ENCODE data around the gene SUFU. TPM values are rescaled to one million over a fixed set of nuclear protein-coding genes. Genes with fewer than 3 reads are reported as not detected.

SUFU gene
- total and polyA plus RNA-seq, 2 experiments from 2014 or later: 2.8 to 5.6 TPM

GRCh38 chr10:102517553-102517952 is 13.8 kb downstream of the SUFU start:
- H3K9me3 Mint-ChIP-seq: no peaks in the 10 kb centered on the region
- Histone ChIP-seq H3F3A (replicated peaks; ENCODE audit: low read depth) (no peaks in the 10 kb centered on the region), H3K79me2 (replicated peaks; ENCODE audit: insufficient read depth) (no peaks in the 10 kb centered on the region), H4K20me1 (replicated peaks; ENCODE audit: insufficient read depth) (no peaks in the 10 kb centered on the region; the same call in none of the 2 replicates), H2AFZ (no peak overlapping the region), H3K4me1 (ENCODE audit: insufficient read depth) (no peaks in the 10 kb centered on the region), H3K4me3 (no peak overlapping the region), H3K27me3 (ENCODE audit: insufficient read depth) (no peaks in the 10 kb centered on the region), H3K4me2 (no peak overlapping the region), H3K9me2 (ENCODE audit: insufficient read depth) (no peaks in the 10 kb centered on the region), H3K27ac (ENCODE audit: low read depth) (no peak overlapping the region), H3K36me3 (ENCODE audit: insufficient read depth) (no peaks in the 10 kb centered on the region)
- no peak overlapping the region for H3K27ac Mint-ChIP-seq
- TF ChIP-seq EZH2 (IDR thresholded peaks at IDR 0.05; ENCODE audit: low read depth, unreplicated experiment) (no peak), NANOG (IDR thresholded peaks at IDR 0.05; ENCODE audit: borderline replicate concordance) (no peak), JUNB (IDR thresholded peaks at IDR 0.05; ENCODE audit: unreplicated experiment) (no peak), ETS1 (IDR thresholded peaks at IDR 0.05) (no peak), ZNF331 (CRISPR knock-in tag; IDR thresholded peaks at IDR 0.05; ENCODE audit: low read depth) (no peak), ZNF462 (CRISPR knock-in tag; IDR thresholded peaks at IDR 0.05) (no peak), POLR2AphosphoS5 (IDR thresholded peaks at IDR 0.05; ENCODE audit: low read depth) (no peak), CTCF (conservative IDR thresholded peaks at IDR 0.05; ENCODE audit: low read depth in 2 of 2) (no peak)
- H3K27me3 Mint-ChIP-seq (ENCODE audit: insufficient read depth, low read depth, poor library complexity): peaks cover 2% of the 10 kb centered on the region
- no peak overlapping the region for H3K4me3 Mint-ChIP-seq
- no peak for DNase-seq (ENCODE audit: low spot score)
- no peaks in the 10 kb centered on the region for H3K4me1 Mint-ChIP-seq
- no peak for ATAC-seq
- H3K36me3 Mint-ChIP-seq (ENCODE audit: low read depth): peaks cover 3% of the 10 kb centered on the region; the same call in 1 of the 3 replicates
